ENCODE results near the gene ADAMTS9.

ADAMTS9 gene

GRCh38 chr3:64654013-64654412, 33.8 kb downstream of the ADAMTS9 start:
- in situ Hi-C loops (cut with MboI; ENCODE audit: low sequenced_read_pairs): no loop called here

- in situ Hi-C loops (cut with MboI; ENCODE audit: low sequenced_read_pairs): no loop called here
Observed at GRCh38 chr3:64653101-64653500, 34.7 kb downstream of the ADAMTS9 start.

- in situ Hi-C loops (cut with MboI; ENCODE audit: low sequenced_read_pairs): no loop called here
Observed at GRCh38 chr3:64651741-64652241, 36.0 kb downstream of the ADAMTS9 start.

GRCh38 chr3:64651303-64651702, 36.5 kb downstream of the ADAMTS9 start:
- in situ Hi-C loops (cut with MboI; ENCODE audit: low sequenced_read_pairs): no loop called here

GRCh38 chr3:64650715-64651114, 37.1 kb downstream of the ADAMTS9 start:
- in situ Hi-C loops (cut with MboI; ENCODE audit: low sequenced_read_pairs): no loop called here

GRCh38 chr3:64650096-64650622, 37.6 kb downstream of the ADAMTS9 start:
- in situ Hi-C loops (cut with MboI; ENCODE audit: low sequenced_read_pairs): no loop called here

- in situ Hi-C loops (cut with MboI; ENCODE audit: low sequenced_read_pairs): no loop called here
Observed at GRCh38 chr3:64648927-64649906, 38.6 kb downstream of the ADAMTS9 start.

GRCh38 chr3:64647825-64648224, 40.0 kb downstream of the ADAMTS9 start:
- in situ Hi-C loops (cut with MboI; ENCODE audit: low sequenced_read_pairs): no loop called here

GRCh38 chr3:64645243-64645642, 42.6 kb downstream of the ADAMTS9 start:
- in situ Hi-C loops (cut with MboI; ENCODE audit: low sequenced_read_pairs): no loop called here

GRCh38 chr3:64644483-64644882, 43.3 kb downstream of the ADAMTS9 start:
- in situ Hi-C loops (cut with MboI; ENCODE audit: low sequenced_read_pairs): no loop called here

GRCh38 chr3:64642327-64643151, 45.3 kb downstream of the ADAMTS9 start:
- in situ Hi-C loops (cut with MboI; ENCODE audit: low sequenced_read_pairs): no loop called here

- in situ Hi-C loops (cut with MboI; ENCODE audit: low sequenced_read_pairs): no loop called here
Observed at GRCh38 chr3:64638981-64639481, 48.8 kb downstream of the ADAMTS9 start.

GRCh38 chr3:64638511-64638910, 49.3 kb downstream of the ADAMTS9 start:
- in situ Hi-C loops (cut with MboI; ENCODE audit: low sequenced_read_pairs): no loop called here

GRCh38 chr3:64634417-64634816, 53.4 kb downstream of the ADAMTS9 start:
- in situ Hi-C loops (cut with MboI; ENCODE audit: low sequenced_read_pairs): no loop called here

GRCh38 chr3:64631951-64632350, 55.8 kb downstream of the ADAMTS9 start:
- in situ Hi-C loops (cut with MboI; ENCODE audit: low sequenced_read_pairs): no loop called here

- in situ Hi-C loops (cut with MboI; ENCODE audit: low sequenced_read_pairs): no loop called here
Observed at GRCh38 chr3:64627471-64628321, 60.1 kb downstream of the ADAMTS9 start.

- in situ Hi-C loops (cut with MboI; ENCODE audit: low sequenced_read_pairs): no loop called here
Observed at GRCh38 chr3:64627042-64627441, 60.8 kb downstream of the ADAMTS9 start.

GRCh38 chr3:64625381-64625780, 62.4 kb downstream of the ADAMTS9 start:
- in situ Hi-C loops (cut with MboI; ENCODE audit: low sequenced_read_pairs): no loop called here

- in situ Hi-C loops (cut with MboI; ENCODE audit: low sequenced_read_pairs): no loop called here
Observed at GRCh38 chr3:64623125-64623524, 64.7 kb downstream of the ADAMTS9 start.

- in situ Hi-C loops (cut with MboI; ENCODE audit: low sequenced_read_pairs): no loop called here
Observed at GRCh38 chr3:64621726-64622395, 65.9 kb downstream of the ADAMTS9 start.

Measured in HL-60/S4 (cell line).